Right lobe of liver (tissue), 6 donors: ENCODE results near the gene TCF12. TPM values are rescaled to one million over a fixed set of nuclear protein-coding genes. Genes with fewer than 3 reads are reported as not detected.

Experiments
- ATAC-seq, 4 donors: fragments of 200-7000 bp; cut with Tn5 transposase; one replicate each; pipeline ENCODE4 v1.9.1; 2020; ENCODE audit warnings: mild to moderate bottlenecking in 4 of 4, moderate library complexity in 4 of 4
- DNase-seq, 3 donors: peaks; one replicate each; pipeline ENCODE4 v3.0.0-alpha.2; 2020
- H3K27ac ChIP-seq, 3 donors: fragments of 200-600 bp; one replicate each; pipeline ENCODE4 v1.8.0; 2022
- H3K27me3 ChIP-seq, 2 donors: fragments of 200-600 bp; one replicate each; pipeline ENCODE4 v1.8.0; 2022
- H3K36me3 ChIP-seq, 4 donors: fragments of 200-600 bp; sonication (generic) in 1 of 4; one replicate each; pipeline versions ENCODE4 v1.5.1 to v1.8.0; 2017 to 2022; ENCODE audit warnings: control low read depth in 1 of 4
- H3K4me1 ChIP-seq, 4 donors: fragments of 200-600 bp; sonication (generic) in 1 of 4; one replicate each; pipeline versions ENCODE4 v1.5.1 to v1.8.0; 2017 to 2022; ENCODE audit warnings: control low read depth in 1 of 4
- H3K4me3 ChIP-seq, 3 donors: fragments of 200-600 bp; one replicate each; pipeline ENCODE4 v1.8.0; 2022
- H3K9me3 ChIP-seq, 4 donors: fragments of 200-600 bp; sonication (generic) in 1 of 4; one replicate each; pipeline versions ENCODE4 v1.5.1 to v1.8.0; 2017 to 2022; ENCODE audit warnings: control low read depth in 1 of 4
- CTCF ChIP-seq, 4 donors: fragments of 200-600 bp in 3 of 4; fragments of 450-650 bp in 1 of 4; IDR thresholded peaks; one replicate each; pipeline versions ENCODE4 v1.5.1 to v1.8.0; 2016 to 2022; ENCODE audit warnings: antibody characterized with exemption in 4 of 4, mild to moderate bottlenecking in 2 of 4
- POLR2A ChIP-seq: fragments of 450-650 bp; IDR thresholded peaks from one replicate; pipeline ENCODE4 v1.6.1; 2017; ENCODE audit warnings: antibody characterized with exemption, mild to moderate bottlenecking
- WGBS: methylation state at CpG from one replicate; pipeline ENCODE4 v1.1.6; 2018; ENCODE audit warnings: low coverage, low lambda C conversion rate; ENCODE audit not compliant: insufficient coverage; ENCODE audit errors: missing lambda C conversion rate; 5-methylcytosine and 5-hydroxymethylcytosine counted together
- intact Hi-C, 2 donors: fragments of 100-400 bp; cut with DNase I; formaldehyde crosslinking; loops; one replicate each; pipeline versions ENCODE4 v1.11.2 to v1.14.1; 2022
- total RNA-seq, 6 experiments: library from RNA; depleted of rRNA in 2 of 6; stranded (reverse); fragments of >200 nt in 2 of 6; fragmentation: NEBNext Ultra II Directional in 3 of 6; extraction: Animal tissue kit (Norgen Biotek cat#: 25700) in 3 of 6; gene quantifications; one replicate each; pipeline versions ENCODE4 v1.1.0 to v1.2.4, GENCODE V29; 2016 to 2023
- donor health status: DM: no; HTN: yes; CAD: no.
- donor health status: DM: no; HTN: no; CAD: no.
- donor health status: DM: no; HTN: no; CAD: no.
- donor health status: DM: no; HTN: yes; CAD: no.
- donor health status: DM: no; HTN: yes; CAD: no.

Gene TCF12
- total RNA-seq, 6 experiments from 2014 or later, result 28.9 to 41.9 (median 35.3) TPM

- no peaks in the 10 kb centered on the region for H3K9me3 ChIP-seq
- WGBS, result 79% methylated on average over 2 of the region's 2 CpGs
- TF ChIP-seq CTCF (IDR thresholded peaks at IDR 0.05) (no peak), POLR2A (no peak)
- H3K36me3 ChIP-seq, result no peaks in the 10 kb centered on the region
- no peak for DNase-seq
- no peak for ATAC-seq
- no peaks in the 10 kb centered on the region for H3K27me3 ChIP-seq
- H3K4me3 ChIP-seq, result no peak overlapping the region
- no peak overlapping the region for H3K27ac ChIP-seq
- peaks cover 0 to 5% (median 0%) of the 10 kb centered on the region in 4 donors for H3K4me1 ChIP-seq
- intact Hi-C loops, result no loop called here
Observed at GRCh38 chr15:57098896-57099295, 180.5 kb downstream of the TCF12 start.

- no peak overlapping the region for H3K27ac ChIP-seq
- intact Hi-C loops, result no loop called here
- H3K4me3 ChIP-seq, result no peak overlapping the region
- peaks cover 0 to 5% (median 0%) of the 10 kb centered on the region in 4 donors for H3K4me1 ChIP-seq
- 79% methylated on average over 4 of the region's 4 CpGs for WGBS
- no peaks in the 10 kb centered on the region for H3K36me3 ChIP-seq
- TF ChIP-seq POLR2A (no peak), CTCF (IDR thresholded peaks at IDR 0.05) (no peak)
- DNase-seq, result no peak
- H3K27me3 ChIP-seq, result no peaks in the 10 kb centered on the region
- peak in 3 of 4 donors; percentile 26 to 54 (median 44) for ATAC-seq
- no peaks in the 10 kb centered on the region for H3K9me3 ChIP-seq
Observed at GRCh38 chr15:57100136-57100539, 181.7 kb downstream of the TCF12 start.

GRCh38 chr15:57102858-57103257, 184.4 kb downstream of the TCF12 start:
- H3K27ac ChIP-seq, result no peak overlapping the region
- DNase-seq (no peak), ATAC-seq (no peak)
- H3K4me3 ChIP-seq, result no peak overlapping the region
- H3K4me1 ChIP-seq, result no peaks in the 10 kb centered on the region
- no peak for TF ChIP-seq POLR2A
- H3K27me3 ChIP-seq, result no peaks in the 10 kb centered on the region
- no peaks in the 10 kb centered on the region for H3K36me3 ChIP-seq
- H3K9me3 ChIP-seq, result no peaks in the 10 kb centered on the region
- WGBS, result 92% methylated on average over 5 of the region's 5 CpGs
- intact Hi-C loops, result no loop called here

GRCh38 chr15:57108296-57108695, 189.9 kb downstream of the TCF12 start:
- Histone ChIP-seq H3K9me3 (no peaks in the 10 kb centered on the region), H3K4me3 (no peak overlapping the region), H3K4me1 (no peaks in the 10 kb centered on the region), H3K27me3 (no peaks in the 10 kb centered on the region), H3K27ac (no peak overlapping the region), H3K36me3 (no peaks in the 10 kb centered on the region)
- no peak for TF ChIP-seq POLR2A
- TF ChIP-seq CTCF (IDR thresholded peaks at IDR 0.05), result no peak
- no peak for DNase-seq
- 88% methylated on average over 2 of the region's 2 CpGs for WGBS
- no peak for ATAC-seq
- intact Hi-C loops, result no loop called here

- no peak for TF ChIP-seq CTCF (IDR thresholded peaks at IDR 0.05)
- TF ChIP-seq POLR2A, result no peak
- no peaks in the 10 kb centered on the region for H3K9me3 ChIP-seq
- no peaks in the 10 kb centered on the region for H3K27me3 ChIP-seq
- ATAC-seq (no peak), DNase-seq (no peak)
- peaks cover 0 to under 1% (median 0%) of the 10 kb centered on the region in 4 donors for H3K4me1 ChIP-seq
- WGBS, result 89% methylated on average over 2 of the region's 2 CpGs
- no peaks in the 10 kb centered on the region for H3K36me3 ChIP-seq
- H3K4me3 ChIP-seq, result no peak overlapping the region
- intact Hi-C loops, result no loop called here
- no peak overlapping the region for H3K27ac ChIP-seq
Observed at GRCh38 chr15:57109005-57109404, 190.6 kb downstream of the TCF12 start.
